ENCODE results near the gene ZNFX1.

The ZNFX1 gene

GRCh38 chr20:49312661-49313060, 34.8 kb upstream of the ZNFX1 start:
- no peak overlapping the region for H2AK5ac ChIP-seq (ENCODE audit: low read length)
- H2BK120ac ChIP-seq (ENCODE audit: insufficient read depth, low read length, poor library complexity), result no peak overlapping the region
- no peak overlapping the region for H3K4me3 ChIP-seq (ENCODE audit: low read depth, low read length)
- no peak overlapping the region for H2AFZ ChIP-seq (ENCODE audit: insufficient read depth, low read length, poor library complexity)
- WGBS (ENCODE audit: extremely low coverage, insufficient coverage, insufficient read length), result no CpG with 5 or more reads among the region's 4 CpGs
- H4K8ac ChIP-seq (ENCODE audit: low read depth, low read length), result no peak overlapping the region
- H3K4ac ChIP-seq (ENCODE audit: low read depth, low read length), result no peak overlapping the region
- H2BK5ac ChIP-seq (ENCODE audit: low read depth, low read length, poor library complexity), result no peak overlapping the region
- H3K9me3 ChIP-seq (ENCODE audit: insufficient read depth, low read depth, low read length), result peaks cover 1% of the 10 kb centered on the region
- H4K91ac ChIP-seq (ENCODE audit: low read depth, low read length), result no peak overlapping the region
- no peak overlapping the region for H3K27ac ChIP-seq (ENCODE audit: low read depth, low read length)
- H3K23ac ChIP-seq (ENCODE audit: low read length), result no peak overlapping the region
- H3K14ac ChIP-seq (ENCODE audit: low read length), result no peak overlapping the region
- peaks cover 8% of the 10 kb centered on the region for H3K27me3 ChIP-seq (ENCODE audit: insufficient read depth, low read length)
- no peak overlapping the region for H4K12ac ChIP-seq (ENCODE audit: low read depth, low read length)
- no peaks in the 10 kb centered on the region for H3K36me3 ChIP-seq (ENCODE audit: control insufficient read depth in 1 of 2, insufficient read depth in 2 of 2, low read length in 2 of 2)
- no peak overlapping the region for H2BK12ac ChIP-seq (ENCODE audit: low read length)
- H3K18ac ChIP-seq (ENCODE audit: low read length), result no peak overlapping the region
- no peaks in the 10 kb centered on the region for H3K79me1 ChIP-seq (ENCODE audit: low read length)
- H3K9ac ChIP-seq (ENCODE audit: low read length), result no peak overlapping the region
- H3K4me2 ChIP-seq (ENCODE audit: low read length), result no peak overlapping the region
- H3K79me2 ChIP-seq (ENCODE audit: control insufficient read depth, insufficient read depth, low read length, poor library complexity), result no peaks in the 10 kb centered on the region
- H3K4me1 ChIP-seq (ENCODE audit: control insufficient read depth in 1 of 2, insufficient read depth in 2 of 2, low read length in 2 of 2), result no peaks in the 10 kb centered on the region
- no peak for DNase-seq

GRCh38 chr20:49310705-49311104, 32.8 kb upstream of the ZNFX1 start:
- Histone ChIP-seq H3K9me3 (ENCODE audit: insufficient read depth, low read depth, low read length) (peaks cover 1% of the 10 kb centered on the region), H2AK5ac (ENCODE audit: low read length) (no peak overlapping the region), H3K18ac (ENCODE audit: low read length) (no peak overlapping the region), H3K14ac (ENCODE audit: low read length) (no peak overlapping the region), H3K23ac (ENCODE audit: low read length) (no peak overlapping the region), H2AFZ (ENCODE audit: insufficient read depth, low read length, poor library complexity) (no peak overlapping the region), H3K4ac (ENCODE audit: low read depth, low read length) (no peak overlapping the region), H3K4me3 (ENCODE audit: low read depth, low read length) (no peak overlapping the region), H3K4me1 (ENCODE audit: control insufficient read depth in 1 of 2, insufficient read depth in 2 of 2, low read length in 2 of 2) (no peaks in the 10 kb centered on the region), H4K8ac (ENCODE audit: low read depth, low read length) (no peak overlapping the region), H4K91ac (ENCODE audit: low read depth, low read length) (no peak overlapping the region), H3K9ac (ENCODE audit: low read length) (no peak overlapping the region), H3K4me2 (ENCODE audit: low read length) (no peak overlapping the region), H2BK12ac (ENCODE audit: low read length) (no peak overlapping the region), H2BK120ac (ENCODE audit: insufficient read depth, low read length, poor library complexity) (no peak overlapping the region), H3K79me2 (ENCODE audit: control insufficient read depth, insufficient read depth, low read length, poor library complexity) (no peaks in the 10 kb centered on the region), H3K36me3 (ENCODE audit: control insufficient read depth in 1 of 2, insufficient read depth in 2 of 2, low read length in 2 of 2) (no peaks in the 10 kb centered on the region), H3K79me1 (ENCODE audit: low read length) (no peaks in the 10 kb centered on the region), H3K27me3 (ENCODE audit: insufficient read depth, low read length) (peaks cover 3% of the 10 kb centered on the region), H4K12ac (ENCODE audit: low read depth, low read length) (no peak overlapping the region), H3K27ac (ENCODE audit: low read depth, low read length) (no peak overlapping the region), H2BK5ac (ENCODE audit: low read depth, low read length, poor library complexity) (no peak overlapping the region)
- DNase-seq, result no peak

- H3K14ac ChIP-seq (ENCODE audit: low read length), result no peak overlapping the region
- no peak overlapping the region for H3K9ac ChIP-seq (ENCODE audit: low read length)
- no peak overlapping the region for H2AK5ac ChIP-seq (ENCODE audit: low read length)
- no peak overlapping the region for H3K4me2 ChIP-seq (ENCODE audit: low read length)
- no peak overlapping the region for H4K12ac ChIP-seq (ENCODE audit: low read depth, low read length)
- no peak overlapping the region for H3K27ac ChIP-seq (ENCODE audit: low read depth, low read length)
- no peak overlapping the region for H3K18ac ChIP-seq (ENCODE audit: low read length)
- H3K23ac ChIP-seq (ENCODE audit: low read length), result no peak overlapping the region
- H3K4ac ChIP-seq (ENCODE audit: low read depth, low read length), result no peak overlapping the region
- H3K79me2 ChIP-seq (ENCODE audit: control insufficient read depth, insufficient read depth, low read length, poor library complexity), result no peaks in the 10 kb centered on the region
- H2AFZ ChIP-seq (ENCODE audit: insufficient read depth, low read length, poor library complexity), result no peak overlapping the region
- no peak overlapping the region for H2BK12ac ChIP-seq (ENCODE audit: low read length)
- no peak for DNase-seq
- H4K8ac ChIP-seq (ENCODE audit: low read depth, low read length), result no peak overlapping the region
- H3K4me3 ChIP-seq (ENCODE audit: low read depth, low read length), result no peak overlapping the region
- H3K4me1 ChIP-seq (ENCODE audit: control insufficient read depth in 1 of 2, insufficient read depth in 2 of 2, low read length in 2 of 2), result no peaks in the 10 kb centered on the region
- WGBS (ENCODE audit: extremely low coverage, insufficient coverage, insufficient read length), result no CpG with 5 or more reads among the region's 3 CpGs
- peaks cover 1% of the 10 kb centered on the region for H3K9me3 ChIP-seq (ENCODE audit: insufficient read depth, low read depth, low read length)
- no peak overlapping the region for H2BK5ac ChIP-seq (ENCODE audit: low read depth, low read length, poor library complexity)
- no peaks in the 10 kb centered on the region for H3K79me1 ChIP-seq (ENCODE audit: low read length)
- no peaks in the 10 kb centered on the region for H3K27me3 ChIP-seq (ENCODE audit: insufficient read depth, low read length)
- no peaks in the 10 kb centered on the region for H3K36me3 ChIP-seq (ENCODE audit: control insufficient read depth in 1 of 2, insufficient read depth in 2 of 2, low read length in 2 of 2)
- no peak overlapping the region for H4K91ac ChIP-seq (ENCODE audit: low read depth, low read length)
- H2BK120ac ChIP-seq (ENCODE audit: insufficient read depth, low read length, poor library complexity), result no peak overlapping the region
These were observed 31.0 kb upstream of the ZNFX1 start for GRCh38 chr20:49308875-49309274.

GRCh38 chr20:49306903-49307620, 29.2 kb upstream of the ZNFX1 start:
- no peak overlapping the region for H4K12ac ChIP-seq (ENCODE audit: low read depth, low read length)
- H2AFZ ChIP-seq (ENCODE audit: insufficient read depth, low read length, poor library complexity), result no peak overlapping the region
- H3K4me3 ChIP-seq (ENCODE audit: low read depth, low read length), result no peak overlapping the region
- H3K27me3 ChIP-seq (ENCODE audit: insufficient read depth, low read length), result no peaks in the 10 kb centered on the region
- no peak overlapping the region for H3K18ac ChIP-seq (ENCODE audit: low read length)
- H3K36me3 ChIP-seq (ENCODE audit: control insufficient read depth in 1 of 2, insufficient read depth in 2 of 2, low read length in 2 of 2), result no peaks in the 10 kb centered on the region
- H4K91ac ChIP-seq (ENCODE audit: low read depth, low read length), result no peak overlapping the region
- no peak overlapping the region for H3K4ac ChIP-seq (ENCODE audit: low read depth, low read length)
- H3K27ac ChIP-seq (ENCODE audit: low read depth, low read length), result no peak overlapping the region
- no peaks in the 10 kb centered on the region for H3K79me1 ChIP-seq (ENCODE audit: low read length)
- H2BK5ac ChIP-seq (ENCODE audit: low read depth, low read length, poor library complexity), result no peak overlapping the region
- no peak overlapping the region for H3K4me2 ChIP-seq (ENCODE audit: low read length)
- no peak overlapping the region for H2AK5ac ChIP-seq (ENCODE audit: low read length)
- no peak overlapping the region for H2BK12ac ChIP-seq (ENCODE audit: low read length)
- H3K14ac ChIP-seq (ENCODE audit: low read length), result no peak overlapping the region
- WGBS (ENCODE audit: extremely low coverage, insufficient coverage, insufficient read length), result no CpG with 5 or more reads among the region's 10 CpGs
- H2BK120ac ChIP-seq (ENCODE audit: insufficient read depth, low read length, poor library complexity), result no peak overlapping the region
- DNase-seq, result no peak
- no peaks in the 10 kb centered on the region for H3K79me2 ChIP-seq (ENCODE audit: control insufficient read depth, insufficient read depth, low read length, poor library complexity)
- no peak overlapping the region for H4K8ac ChIP-seq (ENCODE audit: low read depth, low read length)
- H3K4me1 ChIP-seq (ENCODE audit: control insufficient read depth in 1 of 2, insufficient read depth in 2 of 2, low read length in 2 of 2), result no peaks in the 10 kb centered on the region
- H3K23ac ChIP-seq (ENCODE audit: low read length), result no peak overlapping the region
- H3K9ac ChIP-seq (ENCODE audit: low read length), result no peak overlapping the region
- H3K9me3 ChIP-seq (ENCODE audit: insufficient read depth, low read depth, low read length), result peaks cover 1% of the 10 kb centered on the region

Data from trophoblast cell (in vitro differentiated cells and primary cell).